ENCODE measurements around the gene FOXD2. TPM values are rescaled to one million over a fixed set of nuclear protein-coding genes. Genes with fewer than 3 reads are reported as not detected.

The FOXD2 gene
- total and polyA plus RNA-seq, 2 of the 4 experiments (the other 2 are of a cell fraction): under 0.01 to 0.03 TPM

GRCh38 chr1:47449822-47450552 is 12.1 kb downstream of the FOXD2 start:
- Histone ChIP-seq H3K27me3 (ENCODE audit: control insufficient read depth, insufficient read depth, low read length) (peaks cover 67% of the 10 kb centered on the region), H4K8ac (ENCODE audit: low read depth in 2 of 2, low read length in 2 of 2) (no peak overlapping the region), H4K5ac (ENCODE audit: low read depth, low read length) (no peak overlapping the region), H3K27ac (ENCODE audit: insufficient read depth, low read length) (no peak overlapping the region), H3K56ac (ENCODE audit: extremely low read depth, insufficient read depth, low read length) (no peak overlapping the region), H3K4ac (ENCODE audit: low read depth, low read length) (no peak overlapping the region), H3K79me1 (ENCODE audit: low read depth in 1 of 2, low read length in 2 of 2) (no peaks in the 10 kb centered on the region), H2BK20ac (ENCODE audit: low read depth, low read length) (no peak overlapping the region), H3K18ac (ENCODE audit: low read depth, low read length) (no peak overlapping the region), H2BK120ac (ENCODE audit: low read depth, low read length) (no peak overlapping the region), H2AK9ac (replicated peaks; ENCODE audit: low read depth, low read length, poor library complexity) (no peak overlapping the region), H3K4me3 (ENCODE audit: insufficient read depth, low read depth, low read length) (no peak overlapping the region), H2BK15ac (ENCODE audit: low read depth, low read length) (no peak overlapping the region), H3K4me2 (ENCODE audit: low read depth, low read length) (no peak overlapping the region; the same call in 1 of the 2 replicates), H2BK5ac (ENCODE audit: low read depth, low read length, poor library complexity, severe bottlenecking) (no peak overlapping the region), H3K23ac (ENCODE audit: low read depth, low read length) (no peak overlapping the region), H4K91ac (ENCODE audit: insufficient read depth, low read depth, low read length) (no peak overlapping the region), H3K9me3 (ENCODE audit: control insufficient read depth, insufficient read depth, low read length) (no peaks in the 10 kb centered on the region; the same call in 1 of the 2 replicates), H2AK5ac (ENCODE audit: low read depth, low read length) (no peak overlapping the region), H3K4me1 (ENCODE audit: control insufficient read depth, insufficient read depth, low read length) (no peaks in the 10 kb centered on the region), H2AFZ (replicated peaks; ENCODE audit: low read length, poor library complexity) (peak overlapping the region; percentile 5), H3K9me1 (ENCODE audit: insufficient read depth, low read length) (no peaks in the 10 kb centered on the region), H3K36me3 (ENCODE audit: control insufficient read depth, insufficient read depth, low read length) (no peaks in the 10 kb centered on the region), H3K14ac (replicated peaks; ENCODE audit: low read depth, low read length) (no peak overlapping the region), H3K9ac (ENCODE audit: low read depth, low read length) (no peak overlapping the region), H4K20me1 (ENCODE audit: insufficient read depth, low read length) (no peaks in the 10 kb centered on the region; the same call in 1 of the 2 replicates)
- BruUV-seq (replicated peaks): no TSS peak
- CTCF ChIA-PET: interaction anchor here (1.2 to 3.0 kb wide), 2 partner anchors 13 to 18 kb away, joined by 3 to 19 read pairs; partner anchors contain the start of gene FOXD2
- POLR2A ChIA-PET (ENCODE audit: unreplicated experiment): no interaction called here
- intact Hi-C loops (cut with micrococcal nuclease) (no loop called here), in situ Hi-C loops (cut with MboI; ENCODE audit: low sequenced_read_pairs) (loop anchor here (5.0 kb wide), 1 partner anchor 257 kb away; no protein-coding TSS in a partner anchor), dilution Hi-C loops (cut with HindIII; ENCODE audit: low sequenced_read_pairs, unreplicated experiment) (no loop called here)
- DNase-seq (no peak), ATAC-seq (ENCODE audit: low read depth) (peak; percentile 70)
- WGBS, 2 experiments (ENCODE audit: extremely low coverage in 2 of 2, insufficient read length in 1 of 2): 7% methylated on average over 19 of the region's 36 CpGs; no CpG with 5 or more reads in 1 of the 2 experiments
- TF ChIP-seq MAFK (IDR thresholded peaks at IDR 0.05; ENCODE audit: low read depth, low read length) (no peak), ELK1 (IDR thresholded peaks at IDR 0.05; ENCODE audit: borderline replicate concordance, low read depth, low read length) (no peak), USF2 (IDR thresholded peaks at IDR 0.05; ENCODE audit: low read depth, low read length) (no peak), SMC3 (IDR thresholded peaks at IDR 0.05; ENCODE audit: low read depth, low read length) (peak; percentile 20; the same call in 1 of the 2 replicates), CTCF (conservative IDR thresholded peaks at IDR 0.05; ENCODE audit: low read depth, low read length) (peak; percentile 39), FOS (IDR thresholded peaks at IDR 0.05; ENCODE audit: low read depth, low read length) (no peak), MAZ (IDR thresholded peaks at IDR 0.05; ENCODE audit: borderline replicate concordance, low read depth, low read length) (no peak), CEBPB (IDR thresholded peaks at IDR 0.05; ENCODE audit: low read depth, low read length) (no peak), MXI1 (IDR thresholded peaks at IDR 0.05; ENCODE audit: borderline replicate concordance, low read depth, low read length) (no peak), RCOR1 (IDR thresholded peaks at IDR 0.05; ENCODE audit: insufficient replicate concordance, low read length) (no peak), POLR2A (IDR thresholded peaks at IDR 0.05; ENCODE audit: low read depth, low read length) (no peak), RAD21 (IDR thresholded peaks at IDR 0.05; ENCODE audit: low read length) (peak; percentile 36), RFX5 (IDR thresholded peaks at IDR 0.05; ENCODE audit: low read depth, low read length) (no peak), NFE2L2 (IDR thresholded peaks at IDR 0.05; ENCODE audit: low read depth, low read length) (no peak), CHD1 (IDR thresholded peaks at IDR 0.05; ENCODE audit: low read depth, low read length) (no peak)

All from IMR-90 (cell line).